Activated CD4-positive, CD25-positive, alpha-beta regulatory T cell treated with anti-CD3 and anti-CD28 coated beads, Interleukin-2, amount 50 U/mL, for 72 hours (primary cell): ENCODE results near the gene OTOA.
"Not testable (repeated sequence)": the region's sequence is repeated elsewhere in the genome, so short reads cannot be mapped to it uniquely, and the experiment has no call there.

Source experiments
- DNase-seq: peaks from one replicate; pipeline ENCODE4 v3.0.0; 2021

Gene OTOA

GRCh38 chr16:21727344-21727743 lies 63.6 kb downstream of the OTOA start:
- DNase-seq = no peak

- DNase-seq = not testable (repeated sequence)
Measured at GRCh38 chr16:21731233-21731632, 67.5 kb downstream of the OTOA start.

- not testable (repeated sequence) for DNase-seq
Measured at GRCh38 chr16:21740637-21741036, 76.9 kb downstream of the OTOA start.

- not testable (repeated sequence) for DNase-seq
Measured at GRCh38 chr16:21756192-21757079, 92.7 kb downstream of the OTOA start.

- not testable (repeated sequence) for DNase-seq
Measured at GRCh38 chr16:21757080-21757671, 93.4 kb downstream of the OTOA start.

- not testable (repeated sequence) for DNase-seq
Measured at GRCh38 chr16:21768280-21768679, 104.5 kb downstream of the OTOA start.

- not testable (repeated sequence) for DNase-seq
Measured at GRCh38 chr16:21768810-21769209, 105.0 kb downstream of the OTOA start.

GRCh38 chr16:21769284-21769683 lies 105.5 kb downstream of the OTOA start:
- DNase-seq = not testable (repeated sequence)

- not testable (repeated sequence) for DNase-seq
Measured at GRCh38 chr16:21770584-21770983, 106.8 kb downstream of the OTOA start.

GRCh38 chr16:21772547-21773206 lies 108.9 kb downstream of the OTOA start:
- DNase-seq = not testable (repeated sequence)

- not testable (repeated sequence) for DNase-seq
Measured at GRCh38 chr16:21773207-21773553, 109.4 kb downstream of the OTOA start.

GRCh38 chr16:21780525-21780924 lies 116.8 kb downstream of the OTOA start:
- DNase-seq = not testable (repeated sequence)

- DNase-seq = not testable (repeated sequence)
Measured at GRCh38 chr16:21790506-21790905, 126.7 kb downstream of the OTOA start.

- not testable (repeated sequence) for DNase-seq
Measured at GRCh38 chr16:21793310-21793709, 129.5 kb downstream of the OTOA start.

- DNase-seq = not testable (repeated sequence)
Measured at GRCh38 chr16:21798601-21799000, 134.8 kb downstream of the OTOA start.

GRCh38 chr16:21801538-21802374 lies 138.0 kb downstream of the OTOA start:
- not testable (repeated sequence) for DNase-seq

GRCh38 chr16:21802375-21802663 lies 138.6 kb downstream of the OTOA start:
- not testable (repeated sequence) for DNase-seq
